Measurements from ENCODE around the gene COL4A1. TPM values are rescaled to one million over a fixed set of nuclear protein-coding genes. Genes with fewer than 3 reads are reported as not detected.

COL4A1 gene
- total and polyA plus RNA-seq, 2 experiments from 2014 or later, result 184 to 519 TPM

- H3K4me2 ChIP-seq (ENCODE audit: unreplicated experiment), result no peak overlapping the region
- no peak overlapping the region for H3K4me3 ChIP-seq
- in situ Hi-C loops (cut with MboI), result no loop called here
Observed at GRCh38 chr13:110227864-110228643, 78.9 kb downstream of the COL4A1 start.

GRCh38 chr13:110227416-110227815 lies 79.5 kb downstream of the COL4A1 start:
- H3K9ac ChIP-seq, result no peak overlapping the region
- no peak overlapping the region for H2AFZ ChIP-seq
- no peak for DNase-seq
- no peak overlapping the region for H3K4me2 ChIP-seq (ENCODE audit: unreplicated experiment)
- TF ChIP-seq EZH2phosphoT487 (IDR thresholded peaks at IDR 0.05; ENCODE audit: insufficient read depth, low read depth) (no peak), EZH2 (IDR thresholded peaks at IDR 0.05; ENCODE audit: insufficient read depth, poor library complexity, severe bottlenecking) (no peak)
- H3K27ac ChIP-seq, result no peak overlapping the region
- H3K4me3 ChIP-seq, result no peak overlapping the region
- no peaks in the 10 kb centered on the region for H3K9me2 ChIP-seq (ENCODE audit: insufficient read depth)
- peaks cover 15% of the 10 kb centered on the region for H3F3A ChIP-seq (ENCODE audit: insufficient read depth)
- no peaks in the 10 kb centered on the region for H3K9me3 ChIP-seq (ENCODE audit: low read depth)
- no peaks in the 10 kb centered on the region for H3K27me3 ChIP-seq (replicated peaks; ENCODE audit: insufficient read depth)
- in situ Hi-C loops (cut with MboI), result no loop called here
- 65 to 69% methylated on average over 3 of the region's 3 CpGs for WGBS, 2 experiments (ENCODE audit: low coverage in 1 of 2, low lambda C conversion rate in 2 of 2, missing lambda C conversion rate in 2 of 2)
- peaks cover 11% of the 10 kb centered on the region; the same call in 1 of the 2 replicates for H3K4me1 ChIP-seq (ENCODE audit: insufficient read depth)
- no peaks in the 10 kb centered on the region for H3K36me3 ChIP-seq (ENCODE audit: low read depth)
- no peaks in the 10 kb centered on the region for H4K20me1 ChIP-seq (ENCODE audit: insufficient read depth)
- no peaks in the 10 kb centered on the region for H3K79me2 ChIP-seq (ENCODE audit: insufficient read depth)

More at GRCh38 chr13:110227864-110228643, 78.9 kb downstream of the COL4A1 start:
- no peak for TF ChIP-seq EZH2phosphoT487 (IDR thresholded peaks at IDR 0.05; ENCODE audit: insufficient read depth, low read depth)
- Histone ChIP-seq H3K9ac (no peak overlapping the region), H4K20me1 (ENCODE audit: insufficient read depth) (no peaks in the 10 kb centered on the region), H3F3A (ENCODE audit: insufficient read depth) (peaks cover 18% of the 10 kb centered on the region), H3K27me3 (replicated peaks; ENCODE audit: insufficient read depth) (no peaks in the 10 kb centered on the region), H3K79me2 (ENCODE audit: insufficient read depth) (no peaks in the 10 kb centered on the region), H3K4me1 (ENCODE audit: insufficient read depth) (peaks cover 17% of the 10 kb centered on the region; the same call in 1 of the 2 replicates), H3K27ac (no peak overlapping the region), H2AFZ (no peak overlapping the region), H3K9me2 (ENCODE audit: insufficient read depth) (no peaks in the 10 kb centered on the region), H3K36me3 (ENCODE audit: low read depth) (no peaks in the 10 kb centered on the region), H3K9me3 (ENCODE audit: low read depth) (no peaks in the 10 kb centered on the region)
- no peak for DNase-seq
- 95 to 96% methylated on average over 28 of the region's 28 CpGs for WGBS, 2 experiments (ENCODE audit: low coverage in 1 of 2, low lambda C conversion rate in 2 of 2, missing lambda C conversion rate in 2 of 2)

GRCh38 chr13:110225609-110226574 lies 81.1 kb downstream of the COL4A1 start:
- no peak overlapping the region for H3K4me3 ChIP-seq
- H3K79me2 ChIP-seq (ENCODE audit: insufficient read depth), result no peaks in the 10 kb centered on the region
- no peaks in the 10 kb centered on the region for H4K20me1 ChIP-seq (ENCODE audit: insufficient read depth)
- no peaks in the 10 kb centered on the region for H3K9me2 ChIP-seq (ENCODE audit: insufficient read depth)
- H3K36me3 ChIP-seq (ENCODE audit: low read depth), result no peaks in the 10 kb centered on the region
- no peak overlapping the region for H3K4me2 ChIP-seq (ENCODE audit: unreplicated experiment)
- 90 to 95% methylated on average over 12 of the region's 12 CpGs for WGBS, 2 experiments (ENCODE audit: low coverage in 1 of 2, low lambda C conversion rate in 2 of 2, missing lambda C conversion rate in 2 of 2)
- 0 out of 2 replicates have a peak, but pooled peaks cover 8% of the 10 kb centered on the region for H3K4me1 ChIP-seq (ENCODE audit: insufficient read depth)
- H3K27ac ChIP-seq, result no peak overlapping the region
- H2AFZ ChIP-seq, result no peak overlapping the region
- H3F3A ChIP-seq (ENCODE audit: insufficient read depth), result peaks cover 14% of the 10 kb centered on the region; the same call in 1 of the 2 replicates
- in situ Hi-C loops (cut with MboI), result no loop called here
- H3K27me3 ChIP-seq (replicated peaks; ENCODE audit: insufficient read depth), result no peaks in the 10 kb centered on the region
- no peak for TF ChIP-seq EZH2 (IDR thresholded peaks at IDR 0.05; ENCODE audit: insufficient read depth, poor library complexity, severe bottlenecking)
- TF ChIP-seq EZH2phosphoT487 (IDR thresholded peaks at IDR 0.05; ENCODE audit: insufficient read depth, low read depth), result no peak
- no peak overlapping the region for H3K9ac ChIP-seq
- no peak for DNase-seq
- no peaks in the 10 kb centered on the region for H3K9me3 ChIP-seq (ENCODE audit: low read depth)

- H3K4me1 ChIP-seq (ENCODE audit: insufficient read depth), result 0 out of 2 replicates have a peak, but pooled peaks cover 8% of the 10 kb centered on the region
- no peak for TF ChIP-seq EZH2 (IDR thresholded peaks at IDR 0.05; ENCODE audit: insufficient read depth, poor library complexity, severe bottlenecking)
- no peak for TF ChIP-seq EZH2phosphoT487 (IDR thresholded peaks at IDR 0.05; ENCODE audit: insufficient read depth, low read depth)
- H3K4me2 ChIP-seq (ENCODE audit: unreplicated experiment), result no peak overlapping the region
- no peaks in the 10 kb centered on the region for H4K20me1 ChIP-seq (ENCODE audit: insufficient read depth)
- no peak overlapping the region for H3K4me3 ChIP-seq
- H3K27me3 ChIP-seq (replicated peaks; ENCODE audit: insufficient read depth), result no peaks in the 10 kb centered on the region
- H3K79me2 ChIP-seq (ENCODE audit: insufficient read depth), result no peaks in the 10 kb centered on the region
- peaks cover 18% of the 10 kb centered on the region; the same call in 1 of the 2 replicates for H3F3A ChIP-seq (ENCODE audit: insufficient read depth)
- no peaks in the 10 kb centered on the region for H3K9me3 ChIP-seq (ENCODE audit: low read depth)
- 88 to 90% methylated on average over 11 of the region's 11 CpGs for WGBS, 2 experiments (ENCODE audit: low coverage in 1 of 2, low lambda C conversion rate in 2 of 2, missing lambda C conversion rate in 2 of 2)
- H3K9me2 ChIP-seq (ENCODE audit: insufficient read depth), result no peaks in the 10 kb centered on the region
- in situ Hi-C loops (cut with MboI), result no loop called here
- no peaks in the 10 kb centered on the region for H3K36me3 ChIP-seq (ENCODE audit: low read depth)
- H2AFZ ChIP-seq, result no peak overlapping the region
- DNase-seq, result no peak
- H3K27ac ChIP-seq, result no peak overlapping the region
- no peak overlapping the region for H3K9ac ChIP-seq
Observed at GRCh38 chr13:110225003-110225402, 82.0 kb downstream of the COL4A1 start.

Measured in GM23248 (cell line).